HG03558 (cell line): ENCODE results near the gene SHISA5.
A peak's percentile ranks its signal among the peaks of the same experiment; 100 is the strongest.
"Not testable (repeated sequence)": the region's sequence is repeated elsewhere in the genome, so short reads cannot be mapped to it uniquely, and the experiment has no call there.

Experiments
- ATAC-seq: cut with Tn5 transposase; IDR thresholded peaks from one replicate; pipeline ENCODE4 v1.9.1; 2021; ENCODE audit warnings: moderate number of reproducible peaks; ENCODE audit not compliant: unreplicated experiment; ENCODE audit errors: extremely low read depth

Gene SHISA5

DNA sequence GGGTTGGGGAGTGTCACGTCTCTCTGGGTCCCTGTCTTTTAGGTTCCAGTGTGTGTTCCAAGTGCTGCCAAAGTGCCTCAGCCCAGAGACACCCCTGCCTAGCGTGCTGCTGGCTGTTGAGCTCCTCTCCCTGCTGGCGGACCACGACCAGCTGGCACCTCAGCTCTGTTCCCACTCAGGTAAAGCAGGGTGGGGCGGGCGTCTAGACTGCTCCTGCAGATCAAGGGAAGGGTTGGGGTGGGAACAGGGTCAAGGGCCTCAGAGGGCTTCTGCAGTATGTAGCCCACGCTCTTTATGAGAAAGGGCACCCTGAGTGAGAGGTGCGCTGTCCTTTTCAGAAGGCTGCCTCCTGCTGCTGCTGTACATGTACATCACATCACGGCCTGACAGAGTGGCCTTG, 40.3 kb downstream of the SHISA5 start:
- no peak for ATAC-seq

DNA sequence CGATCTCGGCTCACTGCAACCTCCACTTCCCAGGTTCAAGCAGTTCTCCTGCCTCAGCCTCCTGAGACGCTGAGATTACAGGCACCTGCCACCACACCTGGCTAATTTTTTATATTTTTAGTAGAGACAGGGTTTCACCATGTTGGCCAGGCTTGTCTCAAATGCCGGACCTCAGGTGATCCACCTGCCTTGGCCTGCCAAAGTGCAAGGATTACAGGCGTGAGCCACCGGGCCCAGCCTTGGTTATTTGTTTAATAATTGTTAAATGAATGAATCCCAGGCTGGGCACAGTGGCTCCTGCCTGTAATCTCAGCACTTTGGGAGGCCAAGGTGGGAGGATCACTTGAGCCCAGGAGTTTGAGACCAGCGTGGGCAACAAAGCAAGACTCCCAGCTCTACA, 42.2 kb downstream of the SHISA5 start:
- ATAC-seq: not testable (repeated sequence)

DNA sequence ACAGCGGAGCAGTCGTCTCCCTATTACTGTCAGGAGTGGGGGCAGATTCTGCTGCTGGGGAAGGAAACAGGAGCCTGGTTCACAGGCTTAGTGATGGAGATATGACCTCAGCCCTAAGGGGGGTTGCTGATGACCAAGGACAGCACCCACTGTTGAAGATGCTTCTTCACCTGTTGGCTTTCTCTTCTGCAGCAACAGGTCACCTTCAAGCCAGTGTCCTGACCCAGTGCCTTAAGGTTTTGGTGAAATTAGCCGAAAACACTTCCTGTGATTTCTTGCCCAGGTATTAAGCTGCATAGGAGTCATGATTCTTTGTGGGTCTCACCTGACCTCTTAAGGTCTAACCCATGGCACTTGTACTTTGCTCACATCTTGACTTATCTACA, 43.5 kb downstream of the SHISA5 start:
- ATAC-seq: no peak

DNA sequence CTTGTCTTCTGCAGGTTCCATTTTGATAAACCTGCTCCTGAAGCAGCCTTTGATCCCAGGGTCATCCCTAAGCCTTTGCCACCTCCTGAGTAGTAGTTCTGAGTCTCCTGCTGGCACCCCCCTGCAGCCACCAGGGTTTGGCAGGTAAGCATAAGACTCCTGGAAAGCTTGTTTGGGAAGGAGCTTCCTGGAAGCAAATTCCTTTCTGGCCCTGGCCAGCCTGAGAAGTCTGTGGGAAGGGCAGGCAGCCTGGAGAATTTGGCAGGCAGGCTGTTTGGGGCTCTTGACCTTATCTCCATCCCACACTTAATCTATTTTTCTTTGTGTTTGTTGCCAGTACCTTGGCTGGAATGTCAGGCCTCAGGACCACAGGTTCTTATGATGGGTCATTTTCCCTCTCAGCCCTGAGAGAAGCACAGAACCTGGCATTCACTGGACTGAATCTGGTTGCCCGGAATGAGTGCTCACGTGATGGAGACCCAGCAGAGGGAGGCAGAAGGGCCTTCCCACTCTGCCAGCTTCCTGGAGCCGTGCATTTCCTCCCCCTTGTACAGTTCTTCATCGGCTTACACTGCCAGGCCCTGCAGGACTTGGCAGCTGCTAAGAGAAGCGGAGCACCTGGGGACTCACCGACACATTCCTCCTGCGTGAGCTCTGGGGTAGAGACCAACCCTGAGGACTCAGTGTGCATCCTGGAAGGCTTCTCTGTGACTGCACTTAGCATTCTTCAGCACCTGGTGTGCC, 44.0 kb downstream of the SHISA5 start:
- ATAC-seq: no peak

DNA sequence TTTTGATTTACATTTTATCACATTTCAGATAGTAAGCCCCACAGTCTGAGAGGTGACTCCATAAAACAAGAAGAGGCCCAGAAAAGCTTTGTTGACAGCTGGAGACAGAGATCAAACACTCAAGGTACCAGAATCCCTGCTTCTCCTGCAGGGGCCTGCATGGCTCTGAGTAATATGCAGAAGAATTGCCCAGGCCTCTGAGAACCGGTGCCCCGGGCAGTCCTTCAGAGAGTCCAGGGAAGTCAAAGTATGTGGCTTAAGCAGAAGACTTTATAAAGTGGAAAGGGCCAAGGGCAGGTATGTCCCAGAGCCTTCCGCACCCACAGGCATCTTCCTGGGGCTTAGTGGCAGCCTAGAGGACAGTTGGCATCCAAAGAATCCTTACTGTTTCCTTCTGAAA, 44.6 kb downstream of the SHISA5 start:
- ATAC-seq: no peak

DNA sequence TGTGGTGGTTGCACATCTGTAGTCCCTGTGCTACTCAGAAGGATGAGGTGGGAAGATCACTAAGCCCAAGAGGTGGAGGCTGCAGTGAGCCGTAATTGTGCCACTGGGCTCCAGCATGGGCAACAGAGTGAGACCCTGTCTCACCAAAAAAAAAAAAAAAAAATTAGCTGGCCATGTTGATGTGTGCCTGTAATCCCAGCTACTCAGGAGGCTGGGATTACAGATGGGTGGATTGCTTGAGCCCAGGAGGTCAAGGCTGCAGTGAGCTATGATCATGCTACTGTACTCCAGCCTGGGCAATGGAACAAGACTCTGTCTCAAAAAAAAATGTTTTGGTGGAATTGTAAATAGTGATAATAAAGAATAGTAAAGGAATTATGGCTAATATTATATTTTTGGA, 47.5 kb downstream of the SHISA5 start:
- ATAC-seq: no peak

DNA sequence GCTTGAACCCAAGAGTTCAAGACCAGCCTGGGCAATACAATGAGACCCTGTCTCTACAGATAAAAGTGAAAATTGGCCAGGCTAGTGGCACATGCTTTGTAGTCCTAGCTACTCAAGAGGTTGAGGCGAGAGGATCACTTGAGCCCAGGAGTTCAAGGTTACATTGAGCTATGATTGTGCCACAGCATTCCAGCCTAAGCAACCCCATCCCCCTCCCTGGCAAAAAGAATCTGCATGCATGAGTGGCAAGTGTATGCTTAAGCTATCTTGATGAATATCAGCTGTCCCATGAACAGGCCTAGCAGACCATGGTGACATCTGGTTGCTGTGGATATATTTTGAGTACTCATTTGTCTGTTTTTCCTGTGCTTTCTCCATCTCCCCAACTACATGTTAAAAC, 52.7 kb downstream of the SHISA5 start:
- no peak for ATAC-seq

DNA sequence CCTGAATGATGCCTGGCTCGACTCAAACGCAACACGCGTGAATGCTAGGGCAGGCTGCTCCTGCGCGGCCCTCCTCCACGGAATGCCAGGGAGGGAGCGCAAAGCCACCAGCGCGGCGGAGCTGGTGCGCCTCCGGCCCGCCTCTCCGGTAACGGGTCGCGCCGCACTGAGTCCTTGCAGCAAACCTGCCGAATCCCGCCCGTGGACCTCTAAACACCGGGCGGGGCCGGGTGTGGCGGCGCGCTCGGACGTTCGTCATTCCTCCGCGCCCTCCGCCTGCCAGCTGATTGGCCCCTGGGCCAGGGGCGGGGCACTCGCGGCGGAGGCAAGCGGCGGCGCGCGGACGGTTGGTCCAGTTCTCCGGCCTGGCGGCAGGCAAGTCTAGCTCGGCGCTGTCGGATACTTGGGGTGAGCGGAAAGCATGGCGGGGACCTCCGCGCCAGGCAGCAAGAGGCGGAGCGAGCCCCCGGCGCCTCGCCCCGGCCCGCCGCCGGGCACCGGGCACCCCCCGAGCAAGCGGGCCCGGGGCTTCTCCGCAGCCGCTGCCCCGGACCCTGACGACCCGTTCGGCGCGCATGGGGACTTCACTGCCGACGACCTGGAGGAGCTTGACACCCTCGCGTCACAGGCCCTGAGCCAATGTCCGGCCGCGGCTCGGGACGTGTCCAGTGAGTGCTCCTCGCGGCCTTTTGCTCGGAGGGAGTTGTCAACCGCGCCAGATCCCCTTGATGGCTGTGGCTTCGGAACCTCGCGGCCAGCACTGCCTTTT, 57.4 kb downstream of the SHISA5 start, which contains the start of gene ATRIP:
Gene ATRIP, plus strand, starts transcription at position 313 of the 769 bp plus-strand sequence. Its CDS starts 109 bp downstream, at position 422.
- ATAC-seq: peak; percentile 51

DNA sequence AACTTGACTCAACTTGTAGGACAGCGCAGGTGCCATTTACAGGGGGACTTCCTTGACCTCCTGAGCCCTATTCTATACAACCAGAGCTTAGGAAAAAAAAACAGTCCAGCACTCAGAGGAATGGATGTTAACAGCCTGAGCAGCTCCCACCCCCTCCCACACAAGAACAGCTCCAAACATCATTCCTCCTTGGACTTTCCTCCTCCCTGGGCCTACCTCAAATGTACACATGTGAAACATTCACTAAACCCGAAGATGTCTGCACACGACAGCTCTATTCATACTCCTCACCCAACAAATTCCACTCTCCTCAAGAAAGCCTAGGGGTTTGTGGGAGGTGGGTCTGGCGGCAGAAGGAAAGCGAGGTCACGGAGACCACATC, 57.9 kb downstream of the SHISA5 start:
- peak; percentile 7 for ATAC-seq

DNA sequence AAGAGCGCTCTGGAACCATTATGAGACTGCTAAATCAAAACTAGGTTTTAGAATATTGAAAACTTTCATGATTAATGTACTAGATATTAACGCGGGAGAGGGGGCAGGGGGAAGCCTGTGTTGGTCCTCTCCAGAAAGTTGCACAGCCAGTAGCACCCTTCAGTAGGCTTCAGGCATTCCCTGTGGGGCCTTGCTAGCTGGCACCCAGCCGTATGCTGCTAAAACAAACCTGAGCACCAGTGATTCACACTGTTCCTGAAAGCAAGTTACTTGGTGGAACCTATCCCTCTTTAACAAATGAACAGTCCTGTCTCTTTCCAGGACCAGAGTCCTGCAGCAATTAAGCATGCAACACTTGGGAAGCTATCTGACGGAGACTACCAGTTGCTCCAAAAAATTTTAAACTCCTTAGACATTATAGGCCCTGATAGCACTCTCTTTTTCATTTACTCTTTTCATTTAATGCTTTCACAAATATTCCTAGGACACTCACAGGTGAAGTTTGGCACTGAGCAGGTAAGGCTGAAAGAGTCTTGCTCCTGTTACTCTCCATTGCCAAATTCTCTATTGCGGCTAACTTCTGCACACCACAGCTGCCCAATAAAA, 58.6 kb downstream of the SHISA5 start:
- no peak for ATAC-seq

DNA sequence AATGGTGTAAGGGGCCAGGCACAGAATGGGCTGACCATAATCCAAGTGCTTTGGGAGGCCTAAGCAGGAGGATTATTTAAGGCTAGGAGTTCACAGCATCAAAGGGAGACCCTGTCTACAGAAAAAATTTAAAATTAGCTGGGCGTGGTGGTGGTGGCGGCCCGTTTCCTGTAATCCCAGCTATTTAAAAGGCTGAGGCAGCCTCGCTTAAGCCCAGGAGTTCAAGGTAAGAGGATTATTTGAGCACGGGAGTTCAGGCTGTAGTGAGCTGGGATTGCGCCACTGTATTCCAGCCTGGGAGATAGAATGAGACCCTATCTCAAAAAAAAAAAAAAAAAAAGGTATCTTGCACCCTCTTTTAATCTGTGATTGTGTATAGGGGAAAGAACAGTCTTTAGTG, 62.0 kb downstream of the SHISA5 start:
- no peak for ATAC-seq

DNA sequence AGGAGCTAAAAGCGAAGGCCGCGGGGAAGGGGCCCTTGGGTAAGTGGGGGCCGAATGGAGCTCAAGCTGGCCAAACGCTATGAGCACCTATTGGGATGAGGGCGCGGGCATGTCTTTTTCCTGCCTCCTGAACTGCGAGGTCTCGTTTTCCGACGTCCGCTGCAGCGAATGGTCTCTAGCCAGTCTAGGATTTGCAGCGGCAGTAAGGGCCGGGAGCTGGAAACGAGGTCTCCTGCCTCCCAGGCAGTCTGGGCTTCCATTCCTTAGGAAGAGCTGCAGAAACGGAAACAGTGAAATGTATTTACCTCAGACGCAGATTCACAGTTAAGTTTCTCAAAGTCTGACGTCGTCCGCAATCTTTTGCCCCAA, 63.4 kb downstream of the SHISA5 start:
- no peak for ATAC-seq

DNA sequence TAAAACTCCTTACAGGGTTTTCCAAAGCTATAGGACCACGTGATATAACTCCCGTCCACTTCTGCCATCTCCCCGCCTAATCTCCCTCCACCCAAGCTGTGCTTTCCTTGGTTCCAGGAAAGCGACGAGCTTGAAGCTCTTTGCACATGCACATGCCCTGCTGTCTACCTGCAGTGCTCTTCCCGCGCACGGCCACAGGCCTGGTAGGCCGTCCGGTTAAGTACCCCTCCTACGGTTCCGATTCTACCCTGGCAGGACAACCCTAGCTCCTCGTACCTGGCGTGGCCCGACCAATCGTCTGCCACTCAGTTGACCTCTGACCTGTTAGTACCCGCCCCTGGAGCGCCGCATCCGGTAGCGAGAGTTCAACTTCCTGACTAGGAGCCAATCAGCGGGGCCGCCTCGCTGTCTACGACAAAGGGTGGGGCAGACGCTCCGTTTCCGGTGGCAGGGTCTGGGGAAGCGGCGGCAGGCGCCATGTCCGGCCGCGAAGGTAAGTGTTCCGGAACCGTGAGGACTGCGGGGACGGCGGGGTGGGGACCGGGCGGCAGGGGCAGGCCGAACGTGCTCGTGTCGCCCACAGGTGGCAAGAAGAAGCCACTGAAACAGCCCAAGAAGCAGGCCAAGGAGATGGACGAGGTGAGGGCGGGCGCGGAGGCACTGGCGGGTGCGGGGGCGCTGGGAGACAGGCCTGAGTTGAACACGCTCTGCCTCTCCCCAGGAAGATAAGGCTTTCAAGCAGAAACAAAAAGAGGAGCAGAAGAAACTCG, 64.0 kb downstream of the SHISA5 start, which contains the start of the genes CCDC51 and TMA7:
Gene CCDC51, minus strand, starts transcription at position 300 of the 770 bp plus-strand sequence. CDS start 4,991 bp downstream, outside the sequence.
Gene TMA7, plus strand, starts transcription at position 438 of the 770 bp plus-strand sequence. Its CDS starts 40 bp downstream, at position 478.
- peak; percentile 81 for ATAC-seq

DNA sequence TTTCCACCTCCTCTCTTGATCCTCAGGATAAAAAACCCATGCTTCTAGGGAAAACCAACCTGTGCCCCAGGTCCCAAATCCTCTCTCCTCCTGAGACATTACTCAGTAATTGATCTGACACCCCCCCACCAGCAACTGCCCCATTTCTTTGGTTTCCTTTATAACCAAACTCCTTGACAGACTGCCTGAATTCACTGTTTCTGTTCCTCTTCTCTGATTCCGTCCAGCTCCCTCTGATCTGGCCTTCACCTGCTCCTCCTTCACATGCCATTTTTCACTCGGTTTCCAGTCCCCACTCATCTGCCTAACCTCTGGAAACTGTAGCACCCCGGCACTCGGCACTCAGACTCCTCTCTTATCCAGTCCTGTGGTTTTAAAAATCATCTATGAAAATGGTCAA, 66.2 kb downstream of the SHISA5 start:
- ATAC-seq: no peak

DNA sequence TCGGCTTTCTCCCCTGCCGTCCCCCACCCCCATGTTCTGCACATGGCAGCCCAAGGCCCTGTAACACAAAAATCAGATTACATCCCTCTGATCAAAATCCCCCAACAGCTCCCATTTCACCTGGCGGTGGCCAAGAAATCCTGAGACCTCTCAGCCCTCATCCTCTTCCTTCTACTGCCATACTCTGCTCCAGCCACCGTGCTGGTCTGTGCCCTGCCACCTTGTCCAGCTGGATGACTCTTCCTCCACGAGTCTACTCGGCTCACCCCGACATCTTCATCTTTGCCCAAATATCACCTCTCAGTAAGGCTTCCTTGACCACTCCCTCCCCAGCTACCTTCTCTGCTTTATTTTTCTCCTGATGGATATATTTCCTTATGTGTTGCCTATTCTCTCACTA, 67.1 kb downstream of the SHISA5 start:
- ATAC-seq: no peak

DNA sequence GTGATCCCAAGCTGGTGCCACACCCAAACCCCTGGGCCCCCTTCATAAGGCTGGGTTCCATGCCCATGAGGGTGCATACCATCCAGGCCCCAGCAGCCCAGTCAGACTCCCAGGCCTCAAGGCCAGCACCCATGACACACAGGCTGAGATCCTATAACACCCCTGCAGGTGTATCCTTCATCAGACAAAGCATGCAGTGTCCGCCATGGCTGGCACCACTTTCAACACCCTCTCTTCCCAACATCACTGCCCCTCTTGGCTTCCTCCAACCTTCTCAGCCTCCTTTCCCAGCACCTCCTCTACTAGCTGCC, 67.5 kb downstream of the SHISA5 start:
- no peak for ATAC-seq

DNA sequence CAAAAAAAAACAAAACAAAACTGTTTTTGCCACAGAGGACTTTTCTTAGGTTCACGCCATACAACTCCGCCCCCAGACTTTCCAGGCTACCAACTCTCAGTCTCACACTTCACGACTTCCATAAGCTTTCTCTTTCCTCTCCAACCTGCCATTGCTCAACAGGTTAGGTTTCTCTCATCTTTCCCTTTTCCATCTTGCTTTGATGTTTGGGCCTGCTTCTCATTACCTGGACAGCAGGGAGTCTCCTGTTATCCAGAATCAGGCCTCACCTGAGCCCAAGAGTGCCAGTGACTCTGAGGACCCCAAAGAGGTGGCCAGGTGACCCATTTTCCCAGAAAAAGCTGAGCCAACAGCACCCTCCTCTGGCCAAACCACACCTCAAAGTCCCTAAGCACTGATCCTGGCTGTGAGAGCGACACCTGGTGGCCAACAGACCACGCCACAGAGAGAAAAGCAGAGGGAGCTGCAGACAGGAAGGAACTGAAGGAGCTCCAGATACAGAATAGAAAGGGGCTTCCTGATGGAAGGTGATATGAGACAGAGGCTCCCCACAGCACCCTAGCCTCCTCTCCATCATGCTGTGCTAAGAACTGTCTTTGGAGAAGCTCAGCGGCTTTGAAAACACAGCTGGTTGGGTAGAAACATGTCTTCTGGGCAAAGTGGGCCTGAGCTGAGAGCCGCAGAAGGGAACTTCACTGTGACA, 68.0 kb downstream of the SHISA5 start:
- ATAC-seq: no peak

DNA sequence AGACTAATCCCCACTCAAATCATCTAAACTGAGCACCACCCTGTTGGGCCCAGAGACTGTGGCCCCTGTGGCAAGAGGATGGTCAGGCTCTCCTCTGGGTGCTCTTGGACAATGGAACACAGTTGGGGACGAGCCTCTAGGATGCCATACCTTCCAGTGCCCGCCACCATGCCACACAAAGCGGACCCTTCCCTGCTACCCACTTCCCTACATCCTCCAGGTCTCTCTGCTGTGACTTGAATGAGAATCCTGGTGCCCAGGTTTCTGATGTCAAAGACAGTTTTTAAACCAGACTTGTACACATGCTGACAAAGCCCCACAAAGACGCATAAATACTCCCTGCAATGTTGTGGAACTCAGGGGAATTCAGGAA, 68.8 kb downstream of the SHISA5 start:
- ATAC-seq: no peak

DNA sequence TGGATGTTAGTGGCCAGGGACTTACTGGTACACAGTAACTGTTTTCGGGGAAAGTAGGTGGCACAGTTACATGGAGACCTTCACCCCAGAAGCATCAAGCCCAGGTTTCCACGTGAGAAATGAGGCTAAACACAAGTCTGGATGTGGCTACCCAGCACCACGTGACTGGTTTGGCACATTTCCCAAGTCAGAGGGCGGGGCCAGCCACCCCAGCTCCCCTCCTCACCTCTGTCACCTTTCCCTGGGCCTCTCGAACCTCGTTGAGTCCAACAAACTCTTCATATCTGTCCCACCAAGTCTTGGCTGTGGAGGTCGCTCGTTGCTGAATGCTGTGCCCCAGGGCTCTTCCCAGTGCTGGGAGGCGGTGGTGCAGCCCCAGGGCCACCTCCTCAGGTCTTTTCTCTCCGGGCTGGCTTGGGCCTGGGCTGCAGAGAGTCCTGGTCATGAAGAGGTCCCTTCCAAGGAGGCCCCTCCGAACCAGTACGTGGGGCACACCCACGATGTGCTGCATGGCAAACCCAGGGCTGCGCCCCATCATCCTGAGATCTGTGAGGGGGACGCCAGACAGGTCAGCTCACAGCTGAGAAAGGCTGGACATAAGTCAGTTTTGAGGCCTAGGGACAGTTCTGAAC, 69.3 kb downstream of the SHISA5 start:
- no peak for ATAC-seq
